HepG2 (cell line): Measurements from ENCODE around the gene LTB4R2. TPM values are rescaled to one million over a fixed set of nuclear protein-coding genes. Genes with fewer than 3 reads are reported as not detected.
A peak's percentile ranks its signal among the peaks of the same experiment; 100 is the strongest.

Experiments used
- ARNTL ChIP-seq: sonication (generic); formaldehyde crosslinking; IDR thresholded peaks from 2 replicates; pipeline ENCODE4 v1.4.0; 2020; ENCODE audit warnings: mild to moderate bottlenecking, missing genetic modification reagents
- EHMT2 ChIP-seq: fragments of 200-600 bp; sonication (generic); IDR thresholded peaks from 2 replicates; pipeline ENCODE4 v1.7.0; 2017; ENCODE audit warnings: antibody characterized with exemption, low read depth, low read length, borderline replicate concordance
- HDAC6 ChIP-seq: fragments of 200-600 bp; sonication (generic); IDR thresholded peaks from 2 replicates; pipeline ENCODE4 v1.7.0; 2017; ENCODE audit warnings: mild to moderate bottlenecking, antibody characterized with exemption, low read length, low read depth
- HHEX ChIP-seq: IDR thresholded peaks from 2 replicates; pipeline ENCODE4 v1.6.1; 2016; ENCODE audit warnings: control low read depth
- HNF4G ChIP-seq, 2 experiments: sonication (generic) in 1 of 2; formaldehyde crosslinking in 1 of 2; IDR thresholded peaks; 2 replicates each; pipeline versions ENCODE4 v1.4.0 to v1.6.1; 2011 to 2020; ENCODE audit warnings: borderline replicate concordance in 2 of 2, low read depth in 2 of 2, mild to moderate bottlenecking in 2 of 2, low read length in 1 of 2, missing genetic modification reagents in 1 of 2, moderate library complexity in 1 of 2
- KDM3A ChIP-seq: IDR thresholded peaks from 2 replicates; pipeline ENCODE4 v1.6.1; 2018; ENCODE audit warnings: low read depth, missing compliant biosample characterization
- MBNL3 ChIP-seq: fragments of 250-450 bp; sonication (Bioruptor Pico); conservative IDR thresholded peaks from 2 replicates; pipeline ENCODE4 v1.8.0; 2022; ENCODE audit warnings: mild to moderate bottlenecking, inconsistent platforms
- MXD3 ChIP-seq: IDR thresholded peaks from 2 replicates; pipeline ENCODE4 v1.6.1; 2016; ENCODE audit warnings: mild to moderate bottlenecking, missing biosample characterization, missing genetic modification reagents
- NFYB ChIP-seq: sonication (generic); formaldehyde crosslinking; IDR thresholded peaks from 2 replicates; pipeline ENCODE4 v1.4.0; 2020; ENCODE audit warnings: missing genetic modification reagents
- POGK ChIP-seq: sonication (generic); formaldehyde crosslinking; conservative IDR thresholded peaks from 2 replicates; pipeline ENCODE4 v1.8.0; 2022; ENCODE audit warnings: mild to moderate bottlenecking, moderate library complexity, missing genetic modification reagents
- POLR2A ChIP-seq, 2 experiments: IDR thresholded peaks; 2 replicates each; pipeline ENCODE4 v1.6.1; 2011; ENCODE audit warnings: low read depth in 2 of 2, low read length in 2 of 2, mild to moderate bottlenecking in 1 of 2, moderate library complexity in 1 of 2; ENCODE audit not compliant: insufficient read depth in 1 of 2
- SMARCE1 ChIP-seq: fragments of 450-650 bp; IDR thresholded peaks from 2 replicates; pipeline ENCODE4 v1.6.1; 2017; ENCODE audit warnings: borderline replicate concordance
- STAG1 ChIP-seq: sonication (generic); formaldehyde crosslinking; IDR thresholded peaks from 2 replicates; pipeline ENCODE4 v1.4.0; 2020; ENCODE audit warnings: missing genetic modification reagents
- STAT5B ChIP-seq: sonication (generic); formaldehyde crosslinking; IDR thresholded peaks from 2 replicates; pipeline ENCODE4 v1.4.0; 2020; ENCODE audit warnings: missing genetic modification reagents
- TRIM22 ChIP-seq: fragments of 450-650 bp; IDR thresholded peaks from 2 replicates; pipeline ENCODE4 v1.6.1; 2017
- ZBTB43 ChIP-seq: sonication (generic); formaldehyde crosslinking; conservative IDR thresholded peaks from 2 replicates; pipeline ENCODE4 v1.4.0; 2020; ENCODE audit warnings: missing genetic modification reagents
- ZFP90 ChIP-seq: sonication (generic); formaldehyde crosslinking; IDR thresholded peaks from 2 replicates; pipeline ENCODE4 v1.8.0; 2022; ENCODE audit warnings: missing genetic modification reagents, mild to moderate bottlenecking, inconsistent platforms, borderline replicate concordance
- ZFYVE20 ChIP-seq: sonication (generic); formaldehyde crosslinking; IDR thresholded peaks from 2 replicates; pipeline ENCODE4 v1.8.0; 2023; ENCODE audit warnings: low read depth, mild to moderate bottlenecking, moderate library complexity, missing genetic modification reagents, borderline replicate concordance
- ZKSCAN5 ChIP-seq: sonication (generic); formaldehyde crosslinking; IDR thresholded peaks from 2 replicates; pipeline ENCODE4 v1.5.1; 2020; ENCODE audit warnings: mild to moderate bottlenecking, missing genetic modification reagents
- ZNF441 ChIP-seq: sonication (generic); formaldehyde crosslinking; IDR thresholded peaks from 2 replicates; pipeline ENCODE4 v1.7.0; 2021; ENCODE audit warnings: missing genetic modification reagents, borderline replicate concordance
- ZNF562 ChIP-seq: sonication (generic); formaldehyde crosslinking; IDR thresholded peaks from 2 replicates; pipeline ENCODE4 v1.8.0; 2022; ENCODE audit warnings: missing genetic modification reagents, borderline replicate concordance
- ZNF564 ChIP-seq: sonication (generic); formaldehyde crosslinking; IDR thresholded peaks from 2 replicates; pipeline ENCODE4 v1.8.1; 2023; ENCODE audit warnings: mild to moderate bottlenecking, missing genetic modification reagents
- ZNF678 ChIP-seq: sonication (generic); formaldehyde crosslinking; IDR thresholded peaks from 2 replicates; pipeline ENCODE4 v1.4.0; 2020; ENCODE audit warnings: mild to moderate bottlenecking, missing genetic modification reagents
- ZNF775 ChIP-seq: sonication (generic); formaldehyde crosslinking; IDR thresholded peaks from 2 replicates; pipeline ENCODE4 v1.4.0; 2020; ENCODE audit warnings: missing genetic modification reagents, mild to moderate bottlenecking, moderate library complexity, borderline replicate concordance
- polyA plus RNA-seq, 8 experiments: library from polyadenylated mRNA; depleted of rRNA in 3 of 8; stranded (reverse) in 7 of 8; unstranded in 1 of 8; fragments of >200 nt; fragmentation: Illumina TruSeq in 4 of 8; extraction: Trizol in 4 of 8; gene quantifications; 2 replicates each; pipeline versions ENCODE4 v1.2.1 to v1.2.3, GENCODE V29; 2011 to 2016; ENCODE audit warnings: low read depth in 4 of 8, missing spikeins in 1 of 8, mixed read lengths in 1 of 8; ENCODE audit not compliant: insufficient read depth in 1 of 8
- total RNA-seq, 5 experiments: library from RNA; depleted of rRNA; stranded (reverse); fragments of >200 nt; fragmentation: Illumina TruSeq; extraction: Trizol; gene quantifications; 2 replicates each; pipeline ENCODE4 v1.2.3, GENCODE V29; 2016; ENCODE audit warnings: low read depth in 1 of 5
- TF ChIP-seq, protein P1 (sequence below): sonication (generic); formaldehyde crosslinking; IDR thresholded peaks from 2 replicates; pipeline ENCODE4 v1.4.0; 2020; ENCODE audit warnings: missing genetic modification reagents

LTB4R2 gene
- total and polyA plus RNA-seq, 2 of the 13 experiments (the other 11 are each of a cell fraction or from before 2014, with no cell fraction given): 3.9 to 6.9 TPM

DNA sequence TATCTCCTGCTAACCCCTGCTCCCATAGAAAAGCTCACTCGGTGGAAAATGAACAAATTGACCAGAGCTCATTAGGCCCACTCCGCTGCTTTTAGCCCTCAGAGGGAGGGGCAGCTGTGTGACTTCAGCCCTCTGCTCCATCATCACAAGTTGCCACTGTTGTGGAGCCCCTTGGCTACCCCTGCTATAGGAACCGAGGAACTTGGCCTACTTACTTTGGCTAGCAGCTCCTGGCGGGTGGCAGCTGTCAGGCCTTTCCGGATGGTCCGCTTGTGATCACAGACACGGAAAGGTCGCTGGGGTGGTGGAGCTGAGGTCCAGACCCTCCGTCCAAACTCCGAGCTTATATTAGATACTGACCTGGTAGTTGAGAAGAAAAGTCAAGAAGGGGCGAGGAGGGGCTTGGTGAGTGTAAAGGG, 2.8 kb upstream of the LTB4R2 start (continued):
- TF ChIP-seq ZBTB43 (CRISPR knock-in tag) (no peak), ZKSCAN5 (CRISPR knock-in tag) (peak; percentile 77; the same call in 1 of the 2 replicates), ZNF678 (CRISPR knock-in tag) (no peak), POLR2A (IDR thresholded peaks at IDR 0.05; ENCODE audit: insufficient read depth in 1 of 2, low read depth in 2 of 2, low read length in 2 of 2) (no peak), STAT5B (CRISPR knock-in tag) (no peak), MXD3 (CRISPR knock-in tag) (peak; percentile 16; the same call in 1 of the 2 replicates), HHEX (no peak), MBNL3 (no peak), STAG1 (CRISPR knock-in tag) (no peak), NFYB (CRISPR knock-in tag) (no peak), SMARCE1 (no peak), ZNF564 (no peak), POGK (CRISPR knock-in tag) (peak; percentile 51; the same call in 1 of the 2 replicates), TRIM22 (no peak), ZNF441 (CRISPR knock-in tag) (0 out of 2 replicates have a peak, but pooled peaks have one; percentile 21), HDAC6 (no peak), ZNF562 (CRISPR knock-in tag) (no peak), KDM3A (CRISPR knock-in tag) (no peak), EHMT2 (no peak), HNF4G (IDR thresholded peaks at IDR 0.05; ENCODE audit: borderline replicate concordance, low read depth, low read length) (no peak), HNF4G (CRISPR knock-in tag; IDR thresholded peaks at IDR 0.05; ENCODE audit: borderline replicate concordance, low read depth) (no peak), ARNTL (CRISPR knock-in tag) (no peak), ZFYVE20 (CRISPR knock-in tag) (no peak), ZFP90 (CRISPR knock-in tag) (peak; percentile 21), ZNF775 (CRISPR knock-in tag) (no peak)
- TF ChIP-seq, protein P1, sequence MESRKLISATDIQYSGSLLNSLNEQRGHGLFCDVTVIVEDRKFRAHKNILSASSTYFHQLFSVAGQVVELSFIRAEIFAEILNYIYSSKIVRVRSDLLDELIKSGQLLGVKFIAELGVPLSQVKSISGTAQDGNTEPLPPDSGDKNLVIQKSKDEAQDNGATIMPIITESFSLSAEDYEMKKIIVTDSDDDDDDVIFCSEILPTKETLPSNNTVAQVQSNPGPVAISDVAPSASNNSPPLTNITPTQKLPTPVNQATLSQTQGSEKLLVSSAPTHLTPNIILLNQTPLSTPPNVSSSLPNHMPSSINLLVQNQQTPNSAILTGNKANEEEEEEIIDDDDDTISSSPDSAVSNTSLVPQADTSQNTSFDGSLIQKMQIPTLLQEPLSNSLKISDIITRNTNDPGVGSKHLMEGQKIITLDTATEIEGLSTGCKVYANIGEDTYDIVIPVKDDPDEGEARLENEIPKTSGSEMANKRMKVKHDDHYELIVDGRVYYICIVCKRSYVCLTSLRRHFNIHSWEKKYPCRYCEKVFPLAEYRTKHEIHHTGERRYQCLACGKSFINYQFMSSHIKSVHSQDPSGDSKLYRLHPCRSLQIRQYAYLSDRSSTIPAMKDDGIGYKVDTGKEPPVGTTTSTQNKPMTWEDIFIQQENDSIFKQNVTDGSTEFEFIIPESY (CRISPR knock-in tag): peak; percentile 84
